ENCODE data around the gene EMC6.

- TF ChIP-seq, protein P1, sequence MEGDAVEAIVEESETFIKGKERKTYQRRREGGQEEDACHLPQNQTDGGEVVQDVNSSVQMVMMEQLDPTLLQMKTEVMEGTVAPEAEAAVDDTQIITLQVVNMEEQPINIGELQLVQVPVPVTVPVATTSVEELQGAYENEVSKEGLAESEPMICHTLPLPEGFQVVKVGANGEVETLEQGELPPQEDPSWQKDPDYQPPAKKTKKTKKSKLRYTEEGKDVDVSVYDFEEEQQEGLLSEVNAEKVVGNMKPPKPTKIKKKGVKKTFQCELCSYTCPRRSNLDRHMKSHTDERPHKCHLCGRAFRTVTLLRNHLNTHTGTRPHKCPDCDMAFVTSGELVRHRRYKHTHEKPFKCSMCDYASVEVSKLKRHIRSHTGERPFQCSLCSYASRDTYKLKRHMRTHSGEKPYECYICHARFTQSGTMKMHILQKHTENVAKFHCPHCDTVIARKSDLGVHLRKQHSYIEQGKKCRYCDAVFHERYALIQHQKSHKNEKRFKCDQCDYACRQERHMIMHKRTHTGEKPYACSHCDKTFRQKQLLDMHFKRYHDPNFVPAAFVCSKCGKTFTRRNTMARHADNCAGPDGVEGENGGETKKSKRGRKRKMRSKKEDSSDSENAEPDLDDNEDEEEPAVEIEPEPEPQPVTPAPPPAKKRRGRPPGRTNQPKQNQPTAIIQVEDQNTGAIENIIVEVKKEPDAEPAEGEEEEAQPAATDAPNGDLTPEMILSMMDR (IDR thresholded peaks at IDR 0.05) = no peak
- TF ChIP-seq POLR2AphosphoS5 (IDR thresholded peaks at IDR 0.05) (no peak), POLR2A (IDR thresholded peaks at IDR 0.05; ENCODE audit: low read depth) (no peak)
Measured at GRCh38 chr17:3675886-3676285, 7.3 kb downstream of the EMC6 start.

Measured in esophagus muscularis mucosa (tissue), 3 donors.